ENCODE measurements around the gene SUPT16H. TPM values are rescaled to one million over a fixed set of nuclear protein-coding genes. Genes with fewer than 3 reads are reported as not detected.
A peak's percentile ranks its signal among the peaks of the same experiment; 100 is the strongest.
"Not testable (repeated sequence)": the region's sequence is repeated elsewhere in the genome, so short reads cannot be mapped to it uniquely, and the experiment has no call there.

Gene SUPT16H
- 88.6 and 104 TPM in 2 replicates for total RNA-seq (2014; rRNA removed; shearing (Covaris generic))

GRCh38 chr14:21383848-21384493 lies at the start of gene SUPT16H:
Gene SUPT16H (minus strand): TSS chr14:21384019. CDS start chr14:21383927, 92 bp downstream.
- DNase-seq (ENCODE audit: low spot score) = peak; percentile 94

GRCh38 chr14:21431126-21431525 lies 47.3 kb upstream of the SUPT16H start:
- DNase-seq (ENCODE audit: low spot score) = no peak

- DNase-seq (ENCODE audit: low spot score) = peak; percentile 8
These were observed 45.1 kb upstream of the SUPT16H start for GRCh38 chr14:21428930-21429329.

- no peak for DNase-seq (ENCODE audit: low spot score)
These were observed 42.9 kb upstream of the SUPT16H start for GRCh38 chr14:21426692-21427091.

GRCh38 chr14:21419528-21419927 lies 35.7 kb upstream of the SUPT16H start:
- DNase-seq (ENCODE audit: low spot score) = no peak

GRCh38 chr14:21415329-21415728 lies 31.5 kb upstream of the SUPT16H start:
- no peak for DNase-seq (ENCODE audit: low spot score)

GRCh38 chr14:21414137-21414631 lies 30.4 kb upstream of the SUPT16H start:
- DNase-seq (ENCODE audit: low spot score) = no peak

- no peak for DNase-seq (ENCODE audit: low spot score)
These were observed 24.3 kb upstream of the SUPT16H start for GRCh38 chr14:21408147-21408546.

- no peak for DNase-seq (ENCODE audit: low spot score)
These were observed 22.4 kb upstream of the SUPT16H start for GRCh38 chr14:21406213-21406612.

- no peak for DNase-seq (ENCODE audit: low spot score)
These were observed 21.3 kb upstream of the SUPT16H start for GRCh38 chr14:21405097-21405496.

- DNase-seq (ENCODE audit: low spot score) = no peak
These were observed 15.6 kb upstream of the SUPT16H start for GRCh38 chr14:21399311-21399870.

GRCh38 chr14:21398901-21399300 lies 15.1 kb upstream of the SUPT16H start:
- DNase-seq (ENCODE audit: low spot score) = no peak

- no peak for DNase-seq (ENCODE audit: low spot score)
These were observed 11.6 kb upstream of the SUPT16H start for GRCh38 chr14:21395450-21395849.

- no peak for DNase-seq (ENCODE audit: low spot score)
These were observed 1.5 kb upstream of the SUPT16H start for GRCh38 chr14:21385188-21385904.

- no peak for DNase-seq (ENCODE audit: low spot score)
These were observed 654 bp upstream of the SUPT16H start for GRCh38 chr14:21384494-21384851.

- DNase-seq (ENCODE audit: low spot score) = peak; percentile 38
These were observed 652 bp downstream of the SUPT16H start for GRCh38 chr14:21382886-21383847.

GRCh38 chr14:21382095-21382494 lies 1.7 kb downstream of the SUPT16H start:
- no peak for DNase-seq (ENCODE audit: low spot score)

GRCh38 chr14:21379338-21379737 lies 4.5 kb downstream of the SUPT16H start:
- DNase-seq (ENCODE audit: low spot score) = no peak

GRCh38 chr14:21373980-21374379 lies 9.8 kb downstream of the SUPT16H start:
- DNase-seq (ENCODE audit: low spot score) = no peak

- DNase-seq (ENCODE audit: low spot score) = not testable (repeated sequence)
These were observed 11.0 kb downstream of the SUPT16H start for GRCh38 chr14:21372814-21373213.

GRCh38 chr14:21369949-21370679 lies 13.7 kb downstream of the SUPT16H start:
- no peak for DNase-seq (ENCODE audit: low spot score)
